Fibroblast of upper back skin (primary cell): ENCODE data around the gene RRP8.
A peak's percentile ranks its signal among the peaks of the same experiment; 100 is the strongest.

Experiments used
- DNase-seq: peaks from one replicate; pipeline ENCODE4 v3.0.0-alpha.2; 2013

RRP8 gene

DNA sequence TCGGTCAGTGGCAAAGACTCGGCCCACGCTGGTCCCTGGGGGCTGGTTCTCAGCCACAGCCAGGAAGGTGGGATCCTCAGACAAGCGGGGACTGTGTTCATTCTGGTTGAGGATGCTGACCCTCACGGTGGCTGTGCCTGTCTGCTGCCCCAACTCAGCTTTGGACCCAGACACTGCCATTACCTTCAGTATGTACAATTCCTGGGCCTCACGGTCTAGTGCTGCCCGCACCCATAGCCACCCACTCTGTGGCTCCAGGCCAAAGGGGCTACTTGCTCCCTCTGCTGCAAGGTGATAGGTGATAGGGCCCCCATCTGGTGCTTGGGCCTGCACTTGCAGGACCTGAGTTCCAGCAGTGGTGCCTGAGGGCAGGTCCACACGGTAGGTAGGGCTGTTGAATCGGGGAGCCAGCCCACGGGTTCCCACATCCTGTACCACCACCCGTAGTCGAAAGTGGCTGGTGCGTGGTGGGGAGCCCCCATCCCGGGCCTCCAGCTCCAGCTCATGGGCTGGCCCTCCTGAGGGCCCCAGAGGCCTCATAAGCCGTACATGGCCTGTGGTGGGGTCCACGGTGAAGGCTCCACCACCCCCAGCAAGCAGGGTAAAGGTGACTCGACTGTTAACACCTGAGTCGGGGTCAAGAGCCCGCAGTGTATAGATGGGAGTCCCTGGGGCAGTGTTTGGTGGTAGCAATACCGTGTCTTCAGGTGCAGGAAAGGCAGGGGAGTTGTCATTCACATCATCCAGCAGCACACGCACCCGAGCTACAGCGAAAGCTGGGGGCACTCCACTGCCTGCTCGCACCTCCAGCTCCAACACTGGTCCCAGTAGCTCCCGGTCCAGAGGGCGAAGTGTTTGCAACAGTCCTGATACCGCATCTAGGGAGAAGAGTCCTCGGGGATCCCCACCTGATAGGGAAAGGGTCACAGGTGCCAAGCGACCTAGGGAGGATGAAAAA is 29.0 kb upstream of the RRP8 start:
- DNase-seq = no peak

DNA sequence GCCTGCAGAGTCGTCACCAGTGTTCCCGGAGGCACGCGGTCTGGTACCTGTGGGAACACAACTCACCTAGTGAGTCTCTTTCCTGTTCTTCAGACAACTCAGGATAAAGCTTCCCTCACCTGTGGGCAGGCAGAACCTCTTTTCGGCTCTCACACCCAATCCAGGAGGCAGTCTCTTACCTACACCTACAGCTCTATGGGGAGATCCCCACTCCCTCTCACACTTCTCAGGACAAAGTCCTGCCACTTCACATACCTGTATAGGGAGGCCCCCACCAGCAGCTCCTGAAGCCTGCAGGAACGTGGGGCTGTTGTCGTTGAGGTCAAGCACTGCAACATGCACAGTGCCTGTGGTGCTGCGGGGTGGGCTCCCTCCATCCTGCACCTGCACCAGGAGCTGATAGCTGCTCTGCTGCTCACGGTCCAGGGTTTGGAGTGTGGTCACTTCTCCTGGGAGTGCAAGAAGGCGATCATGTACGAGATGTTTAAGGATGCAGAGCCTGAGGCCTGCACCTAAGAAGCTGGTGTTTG is 28.0 kb upstream of the RRP8 start:
- DNase-seq = no peak

DNA sequence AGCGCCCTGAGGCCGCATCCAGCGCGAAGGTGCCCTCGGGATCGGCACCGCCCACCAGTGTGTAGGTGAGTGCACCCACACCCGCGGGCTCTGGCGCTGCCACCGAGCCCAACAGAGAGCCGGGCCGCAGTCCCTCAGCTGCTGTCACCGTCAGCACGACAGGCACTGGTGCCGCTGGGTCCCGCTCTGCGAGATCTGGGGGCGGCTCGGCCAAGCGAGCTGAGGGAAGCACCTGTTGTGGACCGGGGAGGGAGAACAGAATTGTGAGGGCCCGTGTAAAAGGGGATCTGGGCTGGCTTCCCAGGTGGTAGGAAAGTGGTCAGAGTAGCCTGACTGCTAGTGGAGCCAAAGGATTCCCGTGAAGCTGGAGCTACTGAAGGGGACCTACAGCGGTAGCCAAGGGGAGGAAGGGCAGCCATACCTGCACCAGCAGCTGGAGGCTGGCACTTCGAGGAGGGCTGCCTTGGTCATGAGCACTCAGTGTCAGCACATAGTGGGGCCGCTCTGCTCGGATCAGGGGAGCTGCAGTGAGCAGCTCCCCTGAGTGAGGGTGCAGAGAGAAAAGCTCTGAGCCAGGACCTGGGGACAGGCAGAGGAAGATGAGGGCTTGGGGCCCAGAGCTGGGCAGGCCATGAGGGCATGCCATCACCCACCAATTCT is 27.3 kb upstream of the RRP8 start:
- DNase-seq = no peak

- DNase-seq = no peak
These were observed 26.6 kb upstream of the RRP8 start for GRCh38 chr11:6629892-6630631.

- DNase-seq = no peak
These were observed 26.1 kb upstream of the RRP8 start for GRCh38 chr11:6629573-6629891.

DNA sequence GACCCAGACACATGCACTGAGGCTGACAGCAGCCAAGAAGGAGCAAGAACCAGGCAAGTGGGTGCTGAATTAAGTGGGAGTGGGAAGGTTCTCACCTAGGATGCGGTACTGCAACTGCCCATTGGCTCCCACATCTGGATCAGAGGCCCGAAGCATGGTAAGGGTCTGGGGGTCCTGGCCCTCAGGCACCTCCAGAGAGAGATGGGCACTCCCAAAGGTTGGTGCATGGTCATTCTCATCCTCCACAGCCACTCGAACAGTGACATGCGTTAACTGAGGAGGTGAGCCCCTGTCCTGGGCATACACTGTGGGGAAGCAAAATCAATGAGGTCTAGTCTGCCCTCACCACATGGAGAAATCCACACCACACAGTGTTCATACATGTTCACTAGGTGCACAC is 25.1 kb upstream of the RRP8 start:
- no peak for DNase-seq

GRCh38 chr11:6627762-6628241 is 24.4 kb upstream of the RRP8 start:
- DNase-seq = no peak

GRCh38 chr11:6626971-6627761 is 23.8 kb upstream of the RRP8 start:
- DNase-seq = no peak

GRCh38 chr11:6625832-6626420 is 22.5 kb upstream of the RRP8 start:
- DNase-seq = no peak

DNA sequence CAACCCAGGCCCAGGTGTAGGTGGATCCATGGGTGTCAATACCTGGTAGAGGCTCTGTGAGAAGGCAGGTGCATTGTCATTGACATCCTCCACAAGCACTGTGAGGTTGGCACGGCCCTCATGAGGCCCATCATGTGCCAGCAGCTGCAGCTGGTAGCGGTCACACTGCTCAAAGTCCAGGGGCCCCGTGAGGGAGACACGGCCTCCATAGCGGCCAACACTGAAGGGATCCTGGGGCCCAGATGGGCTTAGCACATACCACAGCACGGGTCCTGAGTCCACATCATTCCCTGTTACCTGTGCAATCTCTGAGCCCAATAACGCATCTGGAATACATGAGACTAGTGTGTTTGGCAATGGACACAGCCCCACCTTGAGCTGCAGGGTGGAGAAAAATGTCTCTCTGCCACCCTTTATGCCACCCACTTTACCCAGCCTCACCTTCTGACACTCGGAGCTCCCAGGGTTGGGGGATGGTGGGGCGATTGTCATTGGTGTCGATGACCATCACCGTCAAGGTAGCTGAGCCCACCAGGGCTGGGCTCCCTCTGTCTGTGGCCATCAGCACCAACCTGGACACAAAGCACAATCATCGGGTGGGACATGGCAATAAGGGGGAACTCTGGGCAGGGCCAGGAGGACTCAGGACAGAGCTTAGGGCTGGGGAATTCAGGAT is 21.9 kb upstream of the RRP8 start:
- no peak for DNase-seq

DNA sequence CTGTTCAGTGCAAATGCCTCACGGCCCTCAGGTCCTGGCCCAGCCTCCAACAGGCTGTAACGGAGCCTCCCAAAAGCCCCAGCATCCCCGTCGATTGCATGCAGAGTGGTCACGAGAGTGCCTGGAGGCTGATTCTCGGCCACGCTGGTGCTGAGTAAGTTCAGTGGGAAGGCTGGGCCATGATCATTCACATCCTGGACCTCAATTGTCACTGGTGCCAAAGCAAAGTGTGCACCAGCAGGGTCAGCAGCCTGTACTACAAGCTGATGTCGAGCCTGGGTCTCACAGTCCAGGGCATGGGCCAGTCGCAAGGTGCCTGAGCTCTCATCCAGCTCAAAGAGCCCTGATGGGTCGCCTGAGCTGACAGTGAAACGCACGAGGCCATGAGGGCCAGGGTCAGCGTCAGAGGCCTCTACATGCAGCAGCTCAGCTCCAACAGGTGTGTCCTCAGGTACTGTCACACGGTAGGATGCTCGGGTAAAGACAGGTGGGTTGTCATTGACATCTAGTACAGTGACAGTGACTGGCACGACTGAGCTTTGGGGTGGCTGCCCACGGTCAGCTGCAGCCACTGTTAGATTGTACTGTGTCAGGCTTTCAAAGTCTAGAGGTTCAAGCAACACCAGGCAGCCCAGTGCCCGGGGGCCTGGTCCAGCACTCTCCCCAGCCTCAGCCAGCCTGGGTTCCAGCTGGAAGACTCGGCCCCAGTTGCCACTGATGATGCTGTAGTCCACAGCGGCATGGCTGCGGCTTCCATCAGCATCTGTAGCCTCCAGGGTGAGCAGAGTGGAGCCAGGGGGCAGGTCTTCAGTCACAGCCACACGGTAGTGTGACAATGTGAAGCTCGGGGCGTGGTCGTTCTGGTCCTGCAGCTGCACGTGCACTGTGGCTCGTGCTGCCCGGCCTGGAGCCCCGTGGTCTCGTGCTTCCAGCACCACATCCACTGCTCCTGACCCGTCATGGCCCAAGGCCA is 20.3 kb upstream of the RRP8 start:
- DNase-seq = no peak

DNA sequence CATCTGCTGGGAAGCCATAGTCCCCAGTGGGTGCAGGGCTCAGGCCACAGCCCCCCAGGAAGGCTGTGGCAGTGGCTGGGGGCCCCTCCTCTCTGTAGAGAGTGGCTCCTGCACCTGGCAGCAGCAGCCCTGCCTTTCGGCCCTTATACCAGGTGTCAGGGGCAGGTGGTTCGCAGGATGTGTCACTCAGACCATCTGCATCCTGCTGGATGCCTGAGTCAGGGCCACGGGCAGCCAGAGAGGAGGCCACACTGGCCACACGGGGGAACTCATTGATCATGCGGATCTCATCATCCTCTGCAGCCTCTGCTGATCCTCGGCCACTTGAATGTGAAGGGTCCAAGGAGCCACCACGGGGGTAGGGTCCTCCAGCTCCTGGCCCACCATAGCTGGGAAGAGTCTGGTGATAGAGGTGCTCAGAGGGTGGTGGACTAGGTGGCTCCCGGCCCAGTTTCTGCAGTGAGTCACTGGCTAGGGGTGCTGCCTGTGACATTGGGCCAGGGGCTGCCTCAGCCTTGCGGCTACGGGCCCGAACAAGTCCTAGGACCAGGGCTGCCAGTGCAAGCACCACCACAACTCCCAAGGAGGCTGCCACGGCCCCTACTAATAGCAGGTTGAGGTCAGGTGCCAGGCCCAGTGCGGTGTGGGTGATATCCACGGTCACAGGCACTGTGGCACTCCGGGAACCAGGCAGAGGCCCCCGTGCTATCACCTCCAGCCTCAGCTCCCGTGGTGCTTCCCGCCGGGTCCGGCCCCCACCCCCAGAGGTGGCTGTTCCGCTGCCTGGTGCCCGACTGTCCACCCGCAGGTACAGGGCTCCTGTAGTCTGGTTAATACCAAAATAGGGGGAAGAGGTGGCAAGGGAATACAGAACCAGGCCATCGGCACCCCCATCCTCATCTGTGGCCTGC is 19.1 kb upstream of the RRP8 start:
- no peak for DNase-seq

DNA sequence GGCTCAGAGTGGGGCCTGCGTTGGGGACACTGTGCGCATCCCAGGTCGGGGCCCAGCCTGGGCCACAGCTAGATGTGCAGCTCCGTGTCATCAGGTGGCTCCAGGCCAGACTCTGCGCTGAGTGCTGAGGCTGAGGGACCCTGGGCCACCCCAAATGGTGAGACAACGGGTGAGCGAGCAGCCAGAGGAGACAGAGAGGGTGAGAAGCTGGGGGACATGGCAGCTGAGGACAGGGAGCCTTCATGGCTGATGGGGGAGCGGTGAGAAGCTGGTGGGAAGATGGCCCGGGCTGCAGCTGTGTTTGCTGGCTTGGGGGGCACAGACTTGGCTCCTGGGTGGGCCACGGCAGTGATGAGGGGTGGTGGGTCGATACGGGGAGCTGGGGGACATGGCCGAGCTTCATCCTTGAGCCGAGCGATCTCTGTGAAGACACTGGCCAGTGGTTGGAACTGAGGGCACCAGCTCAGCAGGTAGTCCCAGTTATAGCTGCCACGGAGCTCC is 18.3 kb upstream of the RRP8 start:
- no peak for DNase-seq

- no peak for DNase-seq
These were observed 17.2 kb upstream of the RRP8 start for GRCh38 chr11:6620636-6621035.

DNA sequence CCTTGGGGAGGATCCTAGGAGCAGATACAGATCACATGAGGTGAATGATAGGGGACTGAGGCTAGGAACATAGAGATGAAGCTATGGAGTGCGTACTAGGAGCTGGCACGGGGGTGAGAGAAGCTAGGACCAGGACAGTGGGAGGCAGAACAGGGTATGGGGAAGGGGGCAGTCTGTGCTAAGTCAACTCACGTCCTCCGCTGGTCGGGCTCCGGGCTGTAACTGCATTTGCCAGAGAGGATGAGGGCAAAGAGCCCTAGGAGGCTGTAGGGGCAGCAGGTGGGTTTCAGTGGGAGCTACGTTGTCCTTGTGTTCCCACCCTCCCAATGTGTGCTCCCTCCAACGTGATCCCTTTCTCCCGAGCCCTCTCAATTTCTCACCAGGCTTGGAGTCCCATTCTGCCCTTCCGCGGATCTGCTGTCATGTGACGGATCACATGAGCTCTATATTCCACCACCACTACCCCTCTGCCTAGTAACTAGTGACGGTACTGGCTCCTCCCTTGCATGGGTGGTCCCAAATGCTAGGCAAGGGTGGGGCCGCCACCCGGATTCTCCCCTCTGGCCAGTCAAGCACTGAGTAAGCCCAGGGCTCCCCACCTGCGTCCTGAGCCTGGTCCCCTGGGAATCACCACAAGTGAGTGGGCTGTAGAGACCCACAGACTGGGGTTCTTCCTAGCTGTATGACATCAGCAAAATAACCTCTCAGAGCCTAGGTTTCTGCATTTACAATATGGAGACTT is 15.8 kb upstream of the RRP8 start, which contains the start of gene TPP1:
Gene TPP1, minus strand, starts transcription at position 419 of the 742 bp plus-strand sequence. Its CDS starts 22 bp downstream, at position 397.
- peak; percentile 95 for DNase-seq

- DNase-seq = peak; percentile 59
These were observed 14.9 kb upstream of the RRP8 start for GRCh38 chr11:6618117-6619003.

DNA sequence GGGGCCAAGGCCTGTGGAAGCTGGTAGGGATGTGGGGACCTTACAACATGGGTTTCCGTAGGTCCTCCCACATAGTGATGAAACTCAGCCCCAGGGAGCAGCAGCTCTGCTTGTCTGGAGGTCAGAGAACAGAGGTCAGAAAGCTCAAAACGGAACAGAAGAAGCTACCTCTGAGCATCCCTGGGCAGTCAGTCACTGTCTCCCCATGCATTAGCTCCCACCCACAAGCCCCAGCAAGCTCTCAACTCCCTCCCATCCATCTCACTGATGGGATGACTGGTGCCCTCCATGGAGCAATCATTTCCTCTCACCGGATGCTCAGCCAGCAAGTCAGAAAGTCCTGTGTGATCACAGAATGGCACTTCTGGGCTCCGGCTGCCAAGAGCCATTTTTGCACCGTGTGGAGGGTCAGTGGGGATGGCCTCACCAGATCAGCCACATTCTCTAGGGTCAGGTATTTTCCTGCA is 13.9 kb upstream of the RRP8 start:
- no peak for DNase-seq
